ENCODE measurements around the gene ST3GAL4. TPM values are rescaled to one million over a fixed set of nuclear protein-coding genes. Genes with fewer than 3 reads are reported as not detected.
A peak's percentile ranks its signal among the peaks of the same experiment; 100 is the strongest.

The ST3GAL4 gene
- total RNA-seq, 2 donors from 2014 or later = 27.7 to 98.0 TPM

GRCh38 chr11:126414615-126415014, 59.1 kb downstream of the ST3GAL4 start:
- peak overlapping the region; percentile 81 to 83 for H3K27ac ChIP-seq
- TF ChIP-seq, protein P1, sequence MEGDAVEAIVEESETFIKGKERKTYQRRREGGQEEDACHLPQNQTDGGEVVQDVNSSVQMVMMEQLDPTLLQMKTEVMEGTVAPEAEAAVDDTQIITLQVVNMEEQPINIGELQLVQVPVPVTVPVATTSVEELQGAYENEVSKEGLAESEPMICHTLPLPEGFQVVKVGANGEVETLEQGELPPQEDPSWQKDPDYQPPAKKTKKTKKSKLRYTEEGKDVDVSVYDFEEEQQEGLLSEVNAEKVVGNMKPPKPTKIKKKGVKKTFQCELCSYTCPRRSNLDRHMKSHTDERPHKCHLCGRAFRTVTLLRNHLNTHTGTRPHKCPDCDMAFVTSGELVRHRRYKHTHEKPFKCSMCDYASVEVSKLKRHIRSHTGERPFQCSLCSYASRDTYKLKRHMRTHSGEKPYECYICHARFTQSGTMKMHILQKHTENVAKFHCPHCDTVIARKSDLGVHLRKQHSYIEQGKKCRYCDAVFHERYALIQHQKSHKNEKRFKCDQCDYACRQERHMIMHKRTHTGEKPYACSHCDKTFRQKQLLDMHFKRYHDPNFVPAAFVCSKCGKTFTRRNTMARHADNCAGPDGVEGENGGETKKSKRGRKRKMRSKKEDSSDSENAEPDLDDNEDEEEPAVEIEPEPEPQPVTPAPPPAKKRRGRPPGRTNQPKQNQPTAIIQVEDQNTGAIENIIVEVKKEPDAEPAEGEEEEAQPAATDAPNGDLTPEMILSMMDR (IDR thresholded peaks at IDR 0.05) = no peak
- ATAC-seq (ENCODE audit: insufficient number of reproducible peaks, low FRiP score, low read depth) (peak; percentile 31), DNase-seq (ENCODE audit: low spot score) (peak; percentile 21)
- no peaks in the 10 kb centered on the region for H3K27me3 ChIP-seq (replicated peaks; ENCODE audit: insufficient read depth)
- peak overlapping the region; percentile 34 for H3K4me3 ChIP-seq
- peaks cover 27 to 44% of the 10 kb centered on the region in 2 donors for H3K4me1 ChIP-seq (ENCODE audit: control insufficient read depth in 1 of 2, low read depth in 2 of 2)
- no peaks in the 10 kb centered on the region for H3K9me3 ChIP-seq
- no peaks in the 10 kb centered on the region for H3K36me3 ChIP-seq

DNA sequence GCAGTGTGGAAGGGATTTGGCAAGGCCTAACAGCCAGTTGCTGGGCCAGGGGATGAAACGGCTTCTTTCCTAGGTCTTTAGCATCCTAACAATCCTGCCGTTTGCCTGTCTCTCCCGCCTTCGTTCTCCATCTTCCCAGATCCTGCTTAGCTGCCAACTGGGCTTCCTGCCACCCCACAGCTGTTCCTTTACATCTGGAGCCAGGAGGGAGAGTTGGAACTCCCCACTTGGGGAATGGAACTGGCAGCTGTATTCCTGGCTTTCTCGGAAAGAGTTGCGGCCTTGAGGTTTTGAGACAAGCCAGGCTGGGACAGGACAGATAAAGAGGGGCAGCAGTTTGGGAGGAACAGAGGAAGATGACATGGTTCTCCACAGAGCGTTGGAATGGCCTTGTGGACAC, 59.6 kb downstream of the ST3GAL4 start:
- Histone ChIP-seq H3K27me3 (replicated peaks; ENCODE audit: insufficient read depth) (no peaks in the 10 kb centered on the region), H3K4me3 (peak overlapping the region; percentile 34), H3K4me1 (ENCODE audit: control insufficient read depth in 1 of 2, low read depth in 2 of 2) (peaks cover 27 to 44% of the 10 kb centered on the region in 2 donors), H3K27ac (peak overlapping the region; percentile 81 to 83), H3K36me3 (no peaks in the 10 kb centered on the region), H3K9me3 (no peaks in the 10 kb centered on the region)
- ATAC-seq (ENCODE audit: insufficient number of reproducible peaks, low FRiP score, low read depth) (peak; percentile 61), DNase-seq (ENCODE audit: low spot score) (peak; percentile 61)
- TF ChIP-seq, protein P1 (IDR thresholded peaks at IDR 0.05) = no peak

DNA sequence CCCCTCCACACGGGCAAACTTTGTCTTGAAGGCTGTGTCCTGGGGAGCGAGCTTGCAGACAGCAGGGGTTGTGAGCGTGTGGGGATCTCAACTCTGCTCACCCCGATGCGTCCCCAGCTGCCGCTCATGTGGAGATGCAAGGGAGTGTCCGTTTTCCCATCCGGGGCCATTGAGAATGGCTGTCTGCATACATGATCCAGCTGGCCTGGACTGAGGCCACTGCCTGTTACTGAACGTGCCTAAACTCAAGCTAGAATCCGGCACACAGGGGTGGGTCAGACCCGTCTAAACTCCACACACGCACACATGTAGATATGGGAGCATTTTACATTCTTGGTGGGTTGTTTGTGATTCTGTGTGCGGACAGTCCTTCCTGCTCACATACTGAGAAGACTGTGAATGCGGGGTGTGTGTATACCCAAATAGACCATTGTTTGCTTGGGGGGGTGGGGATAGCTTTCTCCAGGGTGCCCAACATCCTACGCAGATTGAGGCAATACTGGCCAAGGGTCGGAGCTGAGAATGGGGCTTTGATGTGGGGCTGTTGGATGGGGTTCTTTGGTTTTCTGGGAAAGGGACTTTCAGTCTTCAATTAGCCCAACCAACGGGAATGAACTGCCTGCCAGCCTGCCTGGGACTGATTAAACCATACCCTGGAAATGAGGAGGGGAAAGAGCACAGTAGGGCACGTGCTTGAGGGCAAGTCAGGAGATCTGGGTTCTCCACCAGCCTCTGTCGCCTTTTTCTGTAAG, 60.4 kb downstream of the ST3GAL4 start:
- H3K9me3 ChIP-seq = no peaks in the 10 kb centered on the region
- no peaks in the 10 kb centered on the region for H3K27me3 ChIP-seq (replicated peaks; ENCODE audit: insufficient read depth)
- ATAC-seq (ENCODE audit: insufficient number of reproducible peaks, low FRiP score, low read depth) = no peak
- peak overlapping the region; percentile 75 for H3K4me3 ChIP-seq
- DNase-seq (ENCODE audit: low spot score) = no peak
- TF ChIP-seq, protein P1 (IDR thresholded peaks at IDR 0.05) = no peak
- H3K4me1 ChIP-seq (ENCODE audit: control insufficient read depth in 1 of 2, low read depth in 2 of 2) = peaks cover 24 to 38% of the 10 kb centered on the region in 2 donors
- peak overlapping the region; percentile 81 to 83 for H3K27ac ChIP-seq
- H3K36me3 ChIP-seq = no peaks in the 10 kb centered on the region

DNA sequence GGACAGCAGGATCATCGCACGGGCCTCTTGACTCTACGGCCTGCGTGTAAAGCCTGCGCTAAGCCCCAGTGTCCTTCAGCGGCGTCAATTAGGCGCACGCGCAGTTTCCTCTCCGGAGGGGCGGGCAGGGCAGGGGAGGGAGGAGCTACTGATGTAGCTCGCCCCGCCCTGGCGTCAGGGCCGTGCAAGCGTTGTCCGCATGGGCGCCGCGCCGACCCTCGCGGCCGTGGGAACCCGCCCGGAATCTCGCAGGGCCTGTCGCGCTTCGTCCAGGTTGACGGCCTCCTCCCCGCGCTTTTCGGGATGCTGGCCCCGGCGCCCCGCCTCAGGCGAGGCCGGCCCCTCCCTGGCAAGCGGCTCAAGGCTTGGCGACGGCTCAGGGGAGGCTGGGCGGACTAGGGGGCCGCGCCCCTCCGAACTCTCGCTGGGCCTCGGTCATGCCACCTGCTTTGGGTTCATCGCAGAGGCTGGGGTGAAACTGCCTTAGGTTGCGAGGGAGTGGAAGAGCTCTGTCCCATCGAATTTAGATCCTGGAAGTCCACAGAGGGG, 61.1 kb downstream of the ST3GAL4 start:
- Histone ChIP-seq H3K36me3 (no peaks in the 10 kb centered on the region), H3K4me3 (peak overlapping the region; percentile 75), H3K27me3 (replicated peaks; ENCODE audit: insufficient read depth) (no peaks in the 10 kb centered on the region), H3K9me3 (no peaks in the 10 kb centered on the region), H3K4me1 (ENCODE audit: control insufficient read depth in 1 of 2, low read depth in 2 of 2) (peaks cover 24 to 38% of the 10 kb centered on the region in 2 donors), H3K27ac (peak overlapping the region; percentile 81 to 83)
- DNase-seq (ENCODE audit: low spot score) (peak; percentile 63), ATAC-seq (ENCODE audit: insufficient number of reproducible peaks, low FRiP score, low read depth) (peak; percentile 63)
- TF ChIP-seq, protein P1 (IDR thresholded peaks at IDR 0.05) = no peak

- H3K4me1 ChIP-seq (ENCODE audit: control insufficient read depth in 1 of 2, low read depth in 2 of 2) = peaks cover 24 to 38% of the 10 kb centered on the region in 2 donors
- no peaks in the 10 kb centered on the region for H3K9me3 ChIP-seq
- no peaks in the 10 kb centered on the region for H3K27me3 ChIP-seq (replicated peaks; ENCODE audit: insufficient read depth)
- H3K4me3 ChIP-seq = peak overlapping the region; percentile 75
- DNase-seq (ENCODE audit: low spot score) (no peak), ATAC-seq (ENCODE audit: insufficient number of reproducible peaks, low FRiP score, low read depth) (no peak)
- H3K36me3 ChIP-seq = no peaks in the 10 kb centered on the region
- H3K27ac ChIP-seq = peak overlapping the region; percentile 68 to 83
- TF ChIP-seq, protein P1 (IDR thresholded peaks at IDR 0.05) = no peak
Measured at GRCh38 chr11:126417091-126417862, 61.8 kb downstream of the ST3GAL4 start.
